HepG2 (cell line): ENCODE measurements around the gene MRPL27. TPM values are rescaled to one million over a fixed set of nuclear protein-coding genes. Genes with fewer than 3 reads are reported as not detected.

ENCODE experiments used
- BRCA1 ChIP-seq: sonication (generic); formaldehyde crosslinking; IDR thresholded peaks from 2 replicates; pipeline ENCODE4 v1.4.0; 2020; ENCODE audit warnings: missing genetic modification reagents
- CBFB ChIP-seq: sonication (generic); formaldehyde crosslinking; IDR thresholded peaks from 2 replicates; pipeline ENCODE4 v1.4.0; 2020; ENCODE audit warnings: missing genetic modification reagents
- EEA1 ChIP-seq: sonication (generic); formaldehyde crosslinking; IDR thresholded peaks from 2 replicates; pipeline ENCODE4 v1.5.1; 2020; ENCODE audit warnings: mild to moderate bottlenecking, missing genetic modification reagents, borderline replicate concordance
- ELF1 ChIP-seq: sonication (generic); formaldehyde crosslinking; IDR thresholded peaks from 2 replicates; pipeline ENCODE4 v1.4.0; 2020; ENCODE audit warnings: missing genetic modification reagents
- KDM2A ChIP-seq: sonication (generic); formaldehyde crosslinking; IDR thresholded peaks from 2 replicates; pipeline ENCODE4 v1.4.0; 2020; ENCODE audit warnings: low read depth, missing genetic modification reagents, borderline replicate concordance
- MTA1 ChIP-seq: sonication (generic); formaldehyde crosslinking; IDR thresholded peaks from 2 replicates; pipeline ENCODE4 v1.4.0; 2020; ENCODE audit warnings: missing genetic modification reagents, mild to moderate bottlenecking, borderline replicate concordance
- PHF5A ChIP-seq: IDR thresholded peaks from one replicate; pipeline ENCODE4 v1.6.1; 2018; ENCODE audit warnings: low read depth, missing genetic modification reagents; ENCODE audit not compliant: unreplicated experiment
- SKI ChIP-seq: fragments of 450-650 bp; IDR thresholded peaks from one replicate; pipeline ENCODE4 v1.6.1; 2018; ENCODE audit warnings: mild to moderate bottlenecking; ENCODE audit not compliant: partially characterized antibody
- SMARCC2 ChIP-seq: fragments of 450-650 bp; IDR thresholded peaks from 2 replicates; pipeline ENCODE4 v1.6.1; 2017; ENCODE audit warnings: antibody characterized with exemption, mild to moderate bottlenecking
- ZBTB37 ChIP-seq: sonication (generic); formaldehyde crosslinking; IDR thresholded peaks from 2 replicates; pipeline ENCODE4 v1.4.0; 2020; ENCODE audit warnings: mild to moderate bottlenecking, missing genetic modification reagents
- ZFP82 ChIP-seq: sonication (generic); formaldehyde crosslinking; IDR thresholded peaks from 2 replicates; pipeline ENCODE4 v1.5.1; 2020; ENCODE audit warnings: mild to moderate bottlenecking, missing genetic modification reagents, borderline replicate concordance
- ZNF331 ChIP-seq: sonication (generic); formaldehyde crosslinking; IDR thresholded peaks from 2 replicates; pipeline ENCODE4 v1.4.0; 2020; ENCODE audit warnings: missing genetic modification reagents
- ZNF460 ChIP-seq: sonication (generic); formaldehyde crosslinking; IDR thresholded peaks from 2 replicates; pipeline ENCODE4 v1.5.1; 2020; ENCODE audit warnings: missing genetic modification reagents, mild to moderate bottlenecking, borderline replicate concordance
- ZNF557 ChIP-seq: sonication (generic); formaldehyde crosslinking; IDR thresholded peaks from 2 replicates; pipeline ENCODE4 v1.4.0; 2020; ENCODE audit warnings: missing genetic modification reagents
- ZNF652 ChIP-seq: IDR thresholded peaks from 2 replicates; pipeline ENCODE4 v1.6.1; 2016; ENCODE audit warnings: low read depth, borderline replicate concordance
- ZNF747 ChIP-seq: sonication (generic); formaldehyde crosslinking; IDR thresholded peaks from 2 replicates; pipeline ENCODE4 v1.8.1; 2023; ENCODE audit warnings: missing genetic modification reagents, mild to moderate bottlenecking, borderline replicate concordance
- ZNF75D ChIP-seq: sonication (generic); formaldehyde crosslinking; IDR thresholded peaks from 2 replicates; pipeline ENCODE4 v1.8.1; 2023; ENCODE audit warnings: missing genetic modification reagents, mild to moderate bottlenecking, borderline replicate concordance
- ZNF781 ChIP-seq: sonication (generic); formaldehyde crosslinking; IDR thresholded peaks from 2 replicates; pipeline ENCODE4 v1.5.1; 2020; ENCODE audit warnings: borderline replicate concordance, mild to moderate bottlenecking, missing genetic modification reagents; ENCODE audit errors: not compliant biosample characterization
- polyA plus RNA-seq, 8 experiments: library from polyadenylated mRNA; depleted of rRNA in 3 of 8; stranded (reverse) in 7 of 8; unstranded in 1 of 8; fragments of >200 nt; fragmentation: Illumina TruSeq in 4 of 8; extraction: Trizol in 4 of 8; gene quantifications; 2 replicates each; pipeline versions ENCODE4 v1.2.1 to v1.2.3, GENCODE V29; 2011 to 2016; ENCODE audit warnings: low read depth in 4 of 8, missing spikeins in 1 of 8, mixed read lengths in 1 of 8; ENCODE audit not compliant: insufficient read depth in 1 of 8
- total RNA-seq, 5 experiments: library from RNA; depleted of rRNA; stranded (reverse); fragments of >200 nt; fragmentation: Illumina TruSeq; extraction: Trizol; gene quantifications; 2 replicates each; pipeline ENCODE4 v1.2.3, GENCODE V29; 2016; ENCODE audit warnings: low read depth in 1 of 5
- TF ChIP-seq, protein P1 (sequence below): sonication (generic); formaldehyde crosslinking; IDR thresholded peaks from 2 replicates; pipeline ENCODE4 v1.5.1; 2020; ENCODE audit warnings: missing genetic modification reagents, mild to moderate bottlenecking, borderline replicate concordance
- TF ChIP-seq, protein P2 (sequence below): sonication (generic); formaldehyde crosslinking; IDR thresholded peaks from 2 replicates; pipeline ENCODE4 v1.5.1; 2020; ENCODE audit warnings: mild to moderate bottlenecking, missing genetic modification reagents, borderline replicate concordance

Gene MRPL27
- total and polyA plus RNA-seq, 2 of the 13 experiments (the other 11 are each of a cell fraction or from before 2014, with no cell fraction given) = 137 to 217 TPM

DNA sequence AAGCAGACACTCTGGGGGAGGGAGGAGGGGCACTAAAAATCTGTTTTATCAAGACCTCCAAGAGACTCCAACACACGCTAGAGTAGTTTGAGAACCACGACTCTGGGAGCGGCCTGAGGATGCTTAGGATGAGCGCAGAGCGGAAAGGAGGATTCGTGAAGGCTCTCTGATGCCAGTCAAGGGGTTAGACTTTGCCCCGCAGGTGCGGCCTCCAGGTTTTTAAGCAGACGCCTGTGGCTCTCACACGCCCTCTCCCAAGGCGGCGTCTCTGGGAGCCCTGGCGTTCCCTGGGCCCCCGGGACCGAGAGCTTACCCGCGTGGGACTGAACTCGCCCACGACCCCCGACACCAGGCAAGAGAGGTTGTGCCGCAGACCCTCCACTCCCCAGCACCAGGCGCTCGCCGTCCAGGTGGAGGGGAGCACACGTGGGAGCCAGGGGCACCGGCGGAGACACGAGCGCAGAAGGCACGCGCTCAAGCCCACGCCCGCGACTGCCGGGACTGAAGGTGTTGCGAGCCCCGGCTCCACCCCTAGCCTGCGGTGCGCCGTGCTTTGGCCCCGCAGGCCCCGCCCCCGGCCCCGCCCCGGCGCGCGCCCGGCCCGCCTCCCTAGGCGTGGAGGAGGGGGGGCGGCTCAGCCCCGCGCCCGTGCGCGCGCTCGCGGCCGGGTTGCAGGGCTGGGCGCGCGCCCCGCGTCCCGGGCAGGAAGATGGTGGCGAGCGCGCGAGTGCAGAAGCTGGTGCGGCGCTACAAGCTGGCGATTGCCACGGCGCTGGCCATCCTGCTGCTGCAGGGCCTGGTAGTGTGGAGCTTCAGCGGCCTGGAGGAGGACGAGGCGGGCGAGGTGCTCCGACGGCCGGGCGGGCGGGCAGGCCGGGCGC is 27.3 kb downstream of the MRPL27 start, which contains the start of gene XYLT2 (continued):
- TF ChIP-seq, protein P1, sequence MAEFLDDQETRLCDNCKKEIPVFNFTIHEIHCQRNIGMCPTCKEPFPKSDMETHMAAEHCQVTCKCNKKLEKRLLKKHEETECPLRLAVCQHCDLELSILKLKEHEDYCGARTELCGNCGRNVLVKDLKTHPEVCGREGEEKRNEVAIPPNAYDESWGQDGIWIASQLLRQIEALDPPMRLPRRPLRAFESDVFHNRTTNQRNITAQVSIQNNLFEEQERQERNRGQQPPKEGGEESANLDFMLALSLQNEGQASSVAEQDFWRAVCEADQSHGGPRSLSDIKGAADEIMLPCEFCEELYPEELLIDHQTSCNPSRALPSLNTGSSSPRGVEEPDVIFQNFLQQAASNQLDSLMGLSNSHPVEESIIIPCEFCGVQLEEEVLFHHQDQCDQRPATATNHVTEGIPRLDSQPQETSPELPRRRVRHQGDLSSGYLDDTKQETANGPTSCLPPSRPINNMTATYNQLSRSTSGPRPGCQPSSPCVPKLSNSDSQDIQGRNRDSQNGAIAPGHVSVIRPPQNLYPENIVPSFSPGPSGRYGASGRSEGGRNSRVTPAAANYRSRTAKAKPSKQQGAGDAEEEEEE (CRISPR knock-in tag) = 0 out of 2 replicates have a peak, but pooled peaks have one; percentile 42
- no peak for TF ChIP-seq ZNF75D
- TF ChIP-seq CBFB (CRISPR knock-in tag) = no peak; the same call in 1 of the 2 replicates
- TF ChIP-seq SMARCC2 = no peak
- no peak for TF ChIP-seq ZNF460 (CRISPR knock-in tag)
- TF ChIP-seq ZNF557 (CRISPR knock-in tag) = peak; percentile 42; the same call in 1 of the 2 replicates
- TF ChIP-seq SKI = no peak
- TF ChIP-seq PHF5A (CRISPR knock-in tag) = no peak
- no peak for TF ChIP-seq ZBTB37 (CRISPR knock-in tag)
- TF ChIP-seq ZNF652 = no peak
- no peak for TF ChIP-seq ZNF747 (CRISPR knock-in tag)
- TF ChIP-seq BRCA1 (CRISPR knock-in tag) = no peak; the same call in 1 of the 2 replicates
- TF ChIP-seq ELF1 (CRISPR knock-in tag) = no peak
- TF ChIP-seq, protein P2, sequence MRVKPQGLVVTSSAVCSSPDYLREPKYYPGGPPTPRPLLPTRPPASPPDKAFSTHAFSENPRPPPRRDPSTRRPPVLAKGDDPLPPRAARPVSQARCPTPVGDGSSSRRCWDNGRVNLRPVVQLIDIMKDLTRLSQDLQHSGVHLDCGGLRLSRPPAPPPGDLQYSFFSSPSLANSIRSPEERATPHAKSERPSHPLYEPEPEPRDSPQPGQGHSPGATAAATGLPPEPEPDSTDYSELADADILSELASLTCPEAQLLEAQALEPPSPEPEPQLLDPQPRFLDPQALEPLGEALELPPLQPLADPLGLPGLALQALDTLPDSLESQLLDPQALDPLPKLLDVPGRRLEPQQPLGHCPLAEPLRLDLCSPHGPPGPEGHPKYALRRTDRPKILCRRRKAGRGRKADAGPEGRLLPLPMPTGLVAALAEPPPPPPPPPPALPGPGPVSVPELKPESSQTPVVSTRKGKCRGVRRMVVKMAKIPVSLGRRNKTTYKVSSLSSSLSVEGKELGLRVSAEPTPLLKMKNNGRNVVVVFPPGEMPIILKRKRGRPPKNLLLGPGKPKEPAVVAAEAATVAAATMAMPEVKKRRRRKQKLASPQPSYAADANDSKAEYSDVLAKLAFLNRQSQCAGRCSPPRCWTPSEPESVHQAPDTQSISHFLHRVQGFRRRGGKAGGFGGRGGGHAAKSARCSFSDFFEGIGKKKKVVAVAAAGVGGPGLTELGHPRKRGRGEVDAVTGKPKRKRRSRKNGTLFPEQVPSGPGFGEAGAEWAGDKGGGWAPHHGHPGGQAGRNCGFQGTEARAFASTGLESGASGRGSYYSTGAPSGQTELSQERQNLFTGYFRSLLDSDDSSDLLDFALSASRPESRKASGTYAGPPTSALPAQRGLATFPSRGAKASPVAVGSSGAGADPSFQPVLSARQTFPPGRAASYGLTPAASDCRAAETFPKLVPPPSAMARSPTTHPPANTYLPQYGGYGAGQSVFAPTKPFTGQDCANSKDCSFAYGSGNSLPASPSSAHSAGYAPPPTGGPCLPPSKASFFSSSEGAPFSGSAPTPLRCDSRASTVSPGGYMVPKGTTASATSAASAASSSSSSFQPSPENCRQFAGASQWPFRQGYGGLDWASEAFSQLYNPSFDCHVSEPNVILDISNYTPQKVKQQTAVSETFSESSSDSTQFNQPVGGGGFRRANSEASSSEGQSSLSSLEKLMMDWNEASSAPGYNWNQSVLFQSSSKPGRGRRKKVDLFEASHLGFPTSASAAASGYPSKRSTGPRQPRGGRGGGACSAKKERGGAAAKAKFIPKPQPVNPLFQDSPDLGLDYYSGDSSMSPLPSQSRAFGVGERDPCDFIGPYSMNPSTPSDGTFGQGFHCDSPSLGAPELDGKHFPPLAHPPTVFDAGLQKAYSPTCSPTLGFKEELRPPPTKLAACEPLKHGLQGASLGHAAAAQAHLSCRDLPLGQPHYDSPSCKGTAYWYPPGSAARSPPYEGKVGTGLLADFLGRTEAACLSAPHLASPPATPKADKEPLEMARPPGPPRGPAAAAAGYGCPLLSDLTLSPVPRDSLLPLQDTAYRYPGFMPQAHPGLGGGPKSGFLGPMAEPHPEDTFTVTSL = peak; percentile 29; the same call in 1 of the 2 replicates
- peak; percentile 56 for TF ChIP-seq ZNF781
- peak; percentile 73 for TF ChIP-seq KDM2A (CRISPR knock-in tag)
- no peak for TF ChIP-seq ZFP82 (CRISPR knock-in tag)
- 0 out of 2 replicates have a peak, but pooled peaks have one; percentile 18 for TF ChIP-seq EEA1 (CRISPR knock-in tag)
- TF ChIP-seq MTA1 (CRISPR knock-in tag) = peak; percentile 48; the same call in 1 of the 2 replicates
- TF ChIP-seq ZNF331 (CRISPR knock-in tag) = no peak; the same call in 1 of the 2 replicates
